A549 (cell line): ENCODE measurements around the gene RARB.
A peak's percentile ranks its signal among the peaks of the same experiment; 100 is the strongest.

ENCODE experiments used
- CHD2 ChIP-seq: fragments of 150-350 bp; IDR thresholded peaks from 2 replicates; pipeline ENCODE4 v1.6.1; 2014; ENCODE audit warnings: low read length; ENCODE audit not compliant: partially characterized antibody
- HDAC2 ChIP-seq: fragments of 200-600 bp; sonication (generic); IDR thresholded peaks from 2 replicates; pipeline ENCODE4 v1.6.1; 2016
- POLR2A ChIP-seq: IDR thresholded peaks from 2 replicates; pipeline ENCODE4 v1.6.1; 2012; ENCODE audit warnings: mild to moderate bottlenecking, low read length
- ZFP36 ChIP-seq: fragments of 450-650 bp; IDR thresholded peaks from 2 replicates; pipeline ENCODE4 v1.6.1; 2014; ENCODE audit warnings: borderline replicate concordance; ENCODE audit not compliant: partially characterized antibody
- TF ChIP-seq, protein P1 (sequence below): fragments of >200 bp; sonication (Bioruptor Twin); formaldehyde crosslinking; IDR thresholded peaks from 3 replicates; pipeline ENCODE4 v1.5.1; 2016

DNA sequence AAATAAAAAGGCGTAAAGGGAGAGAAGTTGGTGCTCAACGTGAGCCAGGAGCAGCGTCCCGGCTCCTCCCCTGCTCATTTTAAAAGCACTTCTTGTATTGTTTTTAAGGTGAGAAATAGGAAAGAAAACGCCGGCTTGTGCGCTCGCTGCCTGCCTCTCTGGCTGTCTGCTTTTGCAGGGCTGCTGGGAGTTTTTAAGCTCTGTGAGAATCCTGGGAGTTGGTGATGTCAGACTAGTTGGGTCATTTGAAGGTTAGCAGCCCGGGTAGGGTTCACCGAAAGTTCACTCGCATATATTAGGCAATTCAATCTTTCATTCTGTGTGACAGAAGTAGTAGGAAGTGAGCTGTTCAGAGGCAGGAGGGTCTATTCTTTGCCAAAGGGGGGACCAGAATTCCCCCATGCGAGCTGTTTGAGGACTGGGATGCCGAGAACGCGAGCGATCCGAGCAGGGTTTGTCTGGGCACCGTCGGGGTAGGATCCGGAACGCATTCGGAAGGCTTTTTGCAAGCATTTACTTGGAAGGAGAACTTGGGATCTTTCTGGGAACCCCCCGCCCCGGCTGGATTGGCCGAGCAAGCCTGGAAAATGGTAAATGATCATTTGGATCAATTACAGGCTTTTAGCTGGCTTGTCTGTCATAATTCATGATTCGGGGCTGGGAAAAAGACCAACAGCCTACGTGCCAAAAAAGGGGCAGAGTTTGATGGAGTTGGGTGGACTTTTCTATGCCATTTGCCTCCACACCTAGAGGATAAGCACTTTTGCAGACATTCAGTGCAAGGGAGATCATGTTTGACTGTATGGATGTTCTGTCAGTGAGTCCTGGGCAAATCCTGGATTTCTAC, at the start of gene RARB:
- TF ChIP-seq POLR2A (peak; percentile 95), HDAC2 (no peak), ZFP36 (no peak), CHD2 (no peak)
- TF ChIP-seq, protein P1, sequence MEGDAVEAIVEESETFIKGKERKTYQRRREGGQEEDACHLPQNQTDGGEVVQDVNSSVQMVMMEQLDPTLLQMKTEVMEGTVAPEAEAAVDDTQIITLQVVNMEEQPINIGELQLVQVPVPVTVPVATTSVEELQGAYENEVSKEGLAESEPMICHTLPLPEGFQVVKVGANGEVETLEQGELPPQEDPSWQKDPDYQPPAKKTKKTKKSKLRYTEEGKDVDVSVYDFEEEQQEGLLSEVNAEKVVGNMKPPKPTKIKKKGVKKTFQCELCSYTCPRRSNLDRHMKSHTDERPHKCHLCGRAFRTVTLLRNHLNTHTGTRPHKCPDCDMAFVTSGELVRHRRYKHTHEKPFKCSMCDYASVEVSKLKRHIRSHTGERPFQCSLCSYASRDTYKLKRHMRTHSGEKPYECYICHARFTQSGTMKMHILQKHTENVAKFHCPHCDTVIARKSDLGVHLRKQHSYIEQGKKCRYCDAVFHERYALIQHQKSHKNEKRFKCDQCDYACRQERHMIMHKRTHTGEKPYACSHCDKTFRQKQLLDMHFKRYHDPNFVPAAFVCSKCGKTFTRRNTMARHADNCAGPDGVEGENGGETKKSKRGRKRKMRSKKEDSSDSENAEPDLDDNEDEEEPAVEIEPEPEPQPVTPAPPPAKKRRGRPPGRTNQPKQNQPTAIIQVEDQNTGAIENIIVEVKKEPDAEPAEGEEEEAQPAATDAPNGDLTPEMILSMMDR = no peak
